Neural cell (in vitro differentiated cells): ENCODE measurements around the gene NFASC. TPM values are rescaled to one million over a fixed set of nuclear protein-coding genes. Genes with fewer than 3 reads are reported as not detected.

ENCODE experiments used
- H2AFZ ChIP-seq: fragments of 200-600, 300-800 bp; sonication (generic), shearing (Covaris generic); 2 replicates; pipeline ENCODE4 v1.6.0; 2014; ENCODE audit warnings: low read depth, mild to moderate bottlenecking, antibody characterized with exemption, low read length, moderate library complexity
- H3F3A ChIP-seq: fragments of 200-600 bp; shearing (Covaris generic); 2 replicates; pipeline ENCODE4 v1.6.1; 2016; ENCODE audit warnings: mild to moderate bottlenecking, moderate library complexity, mixed read lengths, antibody characterized with exemption, low read length; ENCODE audit not compliant: insufficient read depth, poor library complexity, severe bottlenecking
- H3K27ac ChIP-seq: fragments of 200-600, 300-800 bp; sonication (generic), shearing (Covaris generic); 2 replicates; pipeline ENCODE4 v1.5.1; 2014; ENCODE audit warnings: mild to moderate bottlenecking, low read length, moderate library complexity
- H3K27me3 ChIP-seq: fragments of 300-800, 200-600 bp; sonication (generic), shearing (Covaris generic); 2 replicates; pipeline ENCODE4 v1.6.0; 2014; ENCODE audit warnings: mild to moderate bottlenecking, low read depth, low read length, moderate library complexity; ENCODE audit not compliant: insufficient read depth
- H3K36me3 ChIP-seq: fragments of 300-800, 200-600 bp; sonication (generic), shearing (Covaris generic); 2 replicates; pipeline ENCODE4 v1.5.1; 2014; ENCODE audit warnings: mild to moderate bottlenecking, antibody characterized with exemption, low read length, moderate library complexity; ENCODE audit not compliant: insufficient read depth
- H3K4me2 ChIP-seq: fragments of 300-800, 200-600 bp; sonication (generic), shearing (Covaris generic); 2 replicates; pipeline ENCODE4 v1.6.0; 2014; ENCODE audit warnings: mild to moderate bottlenecking, low read length
- H3K4me3 ChIP-seq: fragments of 300-800, 200-600 bp; sonication (generic), shearing (Covaris generic); 2 replicates; pipeline ENCODE4 v1.5.1; 2014; ENCODE audit warnings: mild to moderate bottlenecking, low read length, moderate library complexity
- H3K79me2 ChIP-seq: fragments of 200-600 bp; shearing (Covaris generic); replicated peaks from 2 replicates; pipeline ENCODE4 v1.6.0; 2014; ENCODE audit warnings: mild to moderate bottlenecking, low read length, moderate library complexity; ENCODE audit not compliant: insufficient read depth
- H3K9ac ChIP-seq: fragments of 300-800, 200-600 bp; sonication (generic), shearing (Covaris generic); 2 replicates; pipeline ENCODE4 v1.6.1; 2016; ENCODE audit warnings: mild to moderate bottlenecking, low read length, mixed read lengths
- H3K9me2 ChIP-seq: fragments of 200-600 bp; shearing (Covaris generic); 2 replicates; pipeline ENCODE4 v1.6.1; 2016; ENCODE audit warnings: mild to moderate bottlenecking, low read length, mixed read lengths; ENCODE audit not compliant: insufficient read depth
- H3K9me3 ChIP-seq: fragments of 200-600, 300-800 bp; sonication (generic), shearing (Covaris generic); 2 replicates; pipeline ENCODE4 v1.6.1; 2016; ENCODE audit warnings: mild to moderate bottlenecking, mixed run types, low read length, moderate library complexity, mixed read lengths
- H4K20me1 ChIP-seq: fragments of 200-600 bp; shearing (Covaris generic); 2 replicates; pipeline ENCODE4 v1.6.1; 2016; ENCODE audit warnings: mild to moderate bottlenecking, mixed run types; ENCODE audit not compliant: insufficient read depth
- CTCF ChIP-seq: fragments of 450-650 bp; IDR thresholded peaks from 2 replicates; pipeline ENCODE4 v1.5.1; 2014; ENCODE audit warnings: antibody characterized with exemption, mild to moderate bottlenecking, moderate library complexity; ENCODE audit not compliant: poor library complexity, severe bottlenecking
- EP300 ChIP-seq: fragments of 450-650 bp; conservative IDR thresholded peaks from 2 replicates; pipeline ENCODE4 v1.6.1; 2014; ENCODE audit warnings: antibody characterized with exemption, mild to moderate bottlenecking, moderate library complexity; ENCODE audit not compliant: poor library complexity, severe bottlenecking
- EZH2 ChIP-seq: fragments of 200-600, 300-800 bp; shearing (Covaris generic), sonication (generic); IDR thresholded peaks from 2 replicates; pipeline ENCODE4 v1.6.1; 2014; ENCODE audit warnings: antibody characterized with exemption, low read length, borderline replicate concordance, mild to moderate bottlenecking; ENCODE audit not compliant: insufficient read depth, poor library complexity, severe bottlenecking
- MXI1 ChIP-seq: fragments of 450-650 bp; conservative IDR thresholded peaks from 2 replicates; pipeline ENCODE4 v1.6.1; 2014; ENCODE audit warnings: antibody characterized with exemption, mild to moderate bottlenecking; ENCODE audit not compliant: poor library complexity, severe bottlenecking
- POLR2AphosphoS5 ChIP-seq: IDR thresholded peaks from 2 replicates; pipeline ENCODE4 v1.6.1; 2012
- RAD21 ChIP-seq: fragments of 450-650 bp; conservative IDR thresholded peaks from 2 replicates; pipeline ENCODE4 v1.6.1; 2014; ENCODE audit warnings: antibody characterized with exemption, mild to moderate bottlenecking, moderate library complexity
- SMC3 ChIP-seq: fragments of 450-650 bp; conservative IDR thresholded peaks from 2 replicates; pipeline ENCODE4 v1.6.1; 2014; ENCODE audit warnings: antibody characterized with exemption, mild to moderate bottlenecking, moderate library complexity; ENCODE audit not compliant: poor library complexity
- TAF1 ChIP-seq: IDR thresholded peaks from 2 replicates; pipeline ENCODE4 v1.6.1; 2012; ENCODE audit warnings: low read depth
- polyA plus RNA-seq: library from polyadenylated mRNA; depleted of rRNA; stranded (reverse); fragments of >200 nt; gene quantifications from 2 replicates; pipeline ENCODE4 v1.2.3, GENCODE V29; 2014
- TF ChIP-seq, protein P1 (sequence below): IDR thresholded peaks from 2 replicates; pipeline ENCODE4 v1.6.1; 2012; ENCODE audit warnings: borderline replicate concordance

NFASC gene
- polyA plus RNA-seq, 1 donor from 2014 or later: 23.9 TPM

DNA sequence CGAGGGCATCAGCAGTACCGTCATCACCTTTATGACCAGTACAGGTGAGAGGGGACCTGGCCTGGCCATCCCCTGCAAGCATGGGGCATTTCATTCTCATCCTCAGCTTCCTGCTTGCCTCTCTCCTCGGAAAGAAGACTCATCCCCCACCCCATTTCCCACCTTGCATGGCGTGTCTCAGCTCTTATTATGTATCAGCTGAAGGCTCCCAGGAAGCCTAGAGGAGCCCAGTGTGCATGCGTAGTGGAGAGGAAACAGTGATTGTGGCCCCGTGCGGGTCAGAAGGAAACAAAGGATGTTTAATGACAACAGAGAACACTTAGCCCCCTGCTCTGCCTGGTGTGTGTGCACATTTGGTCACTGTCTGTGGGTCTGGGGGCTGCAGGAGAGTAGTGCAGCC is 132.0 kb downstream of the NFASC start:
- H3K4me3 ChIP-seq: no peak overlapping the region
- no peaks in the 10 kb centered on the region for H3K9me2 ChIP-seq
- no peaks in the 10 kb centered on the region for H4K20me1 ChIP-seq
- H3K27me3 ChIP-seq: no peaks in the 10 kb centered on the region
- H3K36me3 ChIP-seq: peaks cover 11% of the 10 kb centered on the region
- H3K4me2 ChIP-seq: no peak overlapping the region
- no peaks in the 10 kb centered on the region for H3K79me2 ChIP-seq
- H2AFZ ChIP-seq: no peak overlapping the region
- no peaks in the 10 kb centered on the region for H3K9me3 ChIP-seq
- TF ChIP-seq, protein P1, sequence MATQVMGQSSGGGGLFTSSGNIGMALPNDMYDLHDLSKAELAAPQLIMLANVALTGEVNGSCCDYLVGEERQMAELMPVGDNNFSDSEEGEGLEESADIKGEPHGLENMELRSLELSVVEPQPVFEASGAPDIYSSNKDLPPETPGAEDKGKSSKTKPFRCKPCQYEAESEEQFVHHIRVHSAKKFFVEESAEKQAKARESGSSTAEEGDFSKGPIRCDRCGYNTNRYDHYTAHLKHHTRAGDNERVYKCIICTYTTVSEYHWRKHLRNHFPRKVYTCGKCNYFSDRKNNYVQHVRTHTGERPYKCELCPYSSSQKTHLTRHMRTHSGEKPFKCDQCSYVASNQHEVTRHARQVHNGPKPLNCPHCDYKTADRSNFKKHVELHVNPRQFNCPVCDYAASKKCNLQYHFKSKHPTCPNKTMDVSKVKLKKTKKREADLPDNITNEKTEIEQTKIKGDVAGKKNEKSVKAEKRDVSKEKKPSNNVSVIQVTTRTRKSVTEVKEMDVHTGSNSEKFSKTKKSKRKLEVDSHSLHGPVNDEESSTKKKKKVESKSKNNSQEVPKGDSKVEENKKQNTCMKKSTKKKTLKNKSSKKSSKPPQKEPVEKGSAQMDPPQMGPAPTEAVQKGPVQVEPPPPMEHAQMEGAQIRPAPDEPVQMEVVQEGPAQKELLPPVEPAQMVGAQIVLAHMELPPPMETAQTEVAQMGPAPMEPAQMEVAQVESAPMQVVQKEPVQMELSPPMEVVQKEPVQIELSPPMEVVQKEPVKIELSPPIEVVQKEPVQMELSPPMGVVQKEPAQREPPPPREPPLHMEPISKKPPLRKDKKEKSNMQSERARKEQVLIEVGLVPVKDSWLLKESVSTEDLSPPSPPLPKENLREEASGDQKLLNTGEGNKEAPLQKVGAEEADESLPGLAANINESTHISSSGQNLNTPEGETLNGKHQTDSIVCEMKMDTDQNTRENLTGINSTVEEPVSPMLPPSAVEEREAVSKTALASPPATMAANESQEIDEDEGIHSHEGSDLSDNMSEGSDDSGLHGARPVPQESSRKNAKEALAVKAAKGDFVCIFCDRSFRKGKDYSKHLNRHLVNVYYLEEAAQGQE: no peak
- TF ChIP-seq RAD21 (no peak), TAF1 (no peak), POLR2AphosphoS5 (no peak), CTCF (no peak), EZH2 (no peak), MXI1 (no peak), EP300 (no peak), SMC3 (no peak)
- H3F3A ChIP-seq: no peaks in the 10 kb centered on the region
- no peak overlapping the region for H3K27ac ChIP-seq
- no peak overlapping the region for H3K9ac ChIP-seq

DNA sequence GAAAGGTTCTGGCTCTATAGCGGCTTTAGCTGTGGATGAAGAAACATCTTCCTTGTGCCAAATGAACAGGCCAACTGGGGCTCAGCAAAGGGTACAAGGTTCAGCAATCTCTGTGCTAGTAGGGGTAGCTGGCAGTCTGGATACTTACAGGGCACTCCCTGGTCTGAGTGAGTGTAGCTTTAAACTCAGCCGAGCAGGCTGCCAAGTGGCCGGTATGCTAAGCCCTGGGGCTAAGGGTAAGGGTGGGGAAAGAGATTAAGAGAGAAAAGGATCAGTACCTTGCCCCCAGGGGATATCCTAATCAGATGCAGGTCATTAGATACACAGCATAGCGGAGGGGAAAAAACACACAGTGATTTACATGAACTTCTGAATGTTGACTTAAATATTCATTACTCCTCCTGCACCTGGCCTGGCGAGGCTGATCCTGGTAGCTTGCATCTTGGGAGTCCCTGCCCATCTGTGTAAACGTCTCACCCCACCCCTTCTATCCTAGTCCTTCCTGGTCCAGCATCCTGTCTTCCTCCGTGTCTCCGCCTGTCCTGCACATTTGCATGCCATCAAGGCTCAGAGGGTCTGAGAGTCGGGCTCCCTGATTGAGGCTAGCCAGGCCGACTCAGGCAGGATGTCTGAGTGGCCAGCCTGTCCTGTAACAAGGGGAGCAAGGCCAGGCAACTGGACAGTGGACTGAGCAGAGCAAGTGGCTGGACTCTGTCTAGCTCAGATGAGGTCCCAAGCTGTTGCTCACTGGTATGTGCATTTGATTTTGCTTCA is 132.9 kb downstream of the NFASC start:
- Histone ChIP-seq H3K27me3 (no peaks in the 10 kb centered on the region), H3K9me3 (no peaks in the 10 kb centered on the region), H3K79me2 (no peaks in the 10 kb centered on the region), H3K4me3 (no peak overlapping the region), H2AFZ (no peak overlapping the region), H3K9ac (no peak overlapping the region), H4K20me1 (no peaks in the 10 kb centered on the region), H3K9me2 (no peaks in the 10 kb centered on the region), H3K27ac (no peak overlapping the region), H3F3A (no peaks in the 10 kb centered on the region), H3K4me2 (no peak overlapping the region), H3K36me3 (peaks cover 15% of the 10 kb centered on the region)
- TF ChIP-seq POLR2AphosphoS5 (no peak), SMC3 (no peak), TAF1 (no peak), EZH2 (no peak), CTCF (no peak), EP300 (no peak), RAD21 (no peak), MXI1 (no peak)
- TF ChIP-seq, protein P1: no peak
